HL-60 (cell line): ENCODE results near the gene GRB10.

Source experiments
- DNase-seq, 2 experiments: peaks; one replicate each; pipeline ENCODE4 v3.0.0-alpha.2; 2010 to 2020; ENCODE audit warnings: low read depth in 1 of 2, low spot score in 1 of 2
- H3K27ac ChIP-seq: fragments of 250-450 bp; sonication (Bioruptor Pico); replicated peaks from 2 replicates; pipeline ENCODE4 v1.5.1; 2020; ENCODE audit warnings: mild to moderate bottlenecking, moderate library complexity
- H3K27me3 ChIP-seq: fragments of 250-450 bp; sonication (Bioruptor Pico); 2 replicates; pipeline ENCODE4 v1.5.1; 2021; ENCODE audit warnings: mild to moderate bottlenecking, moderate library complexity; ENCODE audit not compliant: insufficient read depth, poor library complexity, severe bottlenecking
- H3K4me3 ChIP-seq: replicated peaks from 2 replicates; pipeline ENCODE4 v1.5.1; 2011; ENCODE audit warnings: mild to moderate bottlenecking, control low read depth, low read length; ENCODE audit not compliant: insufficient read depth
- CTCF ChIP-seq: IDR thresholded peaks from one replicate; pipeline ENCODE4 v1.5.1; 2011; ENCODE audit warnings: low read length, control low read depth, inconsistent platforms; ENCODE audit not compliant: insufficient read depth
- GABPA ChIP-seq: IDR thresholded peaks from 2 replicates; pipeline ENCODE4 v1.6.1; 2012; ENCODE audit warnings: low read depth
- POLR2AphosphoS5 ChIP-seq: IDR thresholded peaks from 2 replicates; pipeline ENCODE4 v1.6.1; 2012; ENCODE audit warnings: low read depth
- SPI1 ChIP-seq: IDR thresholded peaks from 2 replicates; pipeline ENCODE4 v1.6.1; 2012; ENCODE audit warnings: low read depth, mild to moderate bottlenecking, borderline replicate concordance
- TF ChIP-seq, protein P1 (sequence below): IDR thresholded peaks from 2 replicates; pipeline ENCODE4 v1.6.1; 2012; ENCODE audit warnings: low read depth; ENCODE audit not compliant: insufficient replicate concordance

The GRB10 gene

GRCh38 chr7:50637725-50638643, 144.7 kb downstream of the GRB10 start:
- no peak for TF ChIP-seq POLR2AphosphoS5
- TF ChIP-seq GABPA: no peak
- TF ChIP-seq, protein P1, sequence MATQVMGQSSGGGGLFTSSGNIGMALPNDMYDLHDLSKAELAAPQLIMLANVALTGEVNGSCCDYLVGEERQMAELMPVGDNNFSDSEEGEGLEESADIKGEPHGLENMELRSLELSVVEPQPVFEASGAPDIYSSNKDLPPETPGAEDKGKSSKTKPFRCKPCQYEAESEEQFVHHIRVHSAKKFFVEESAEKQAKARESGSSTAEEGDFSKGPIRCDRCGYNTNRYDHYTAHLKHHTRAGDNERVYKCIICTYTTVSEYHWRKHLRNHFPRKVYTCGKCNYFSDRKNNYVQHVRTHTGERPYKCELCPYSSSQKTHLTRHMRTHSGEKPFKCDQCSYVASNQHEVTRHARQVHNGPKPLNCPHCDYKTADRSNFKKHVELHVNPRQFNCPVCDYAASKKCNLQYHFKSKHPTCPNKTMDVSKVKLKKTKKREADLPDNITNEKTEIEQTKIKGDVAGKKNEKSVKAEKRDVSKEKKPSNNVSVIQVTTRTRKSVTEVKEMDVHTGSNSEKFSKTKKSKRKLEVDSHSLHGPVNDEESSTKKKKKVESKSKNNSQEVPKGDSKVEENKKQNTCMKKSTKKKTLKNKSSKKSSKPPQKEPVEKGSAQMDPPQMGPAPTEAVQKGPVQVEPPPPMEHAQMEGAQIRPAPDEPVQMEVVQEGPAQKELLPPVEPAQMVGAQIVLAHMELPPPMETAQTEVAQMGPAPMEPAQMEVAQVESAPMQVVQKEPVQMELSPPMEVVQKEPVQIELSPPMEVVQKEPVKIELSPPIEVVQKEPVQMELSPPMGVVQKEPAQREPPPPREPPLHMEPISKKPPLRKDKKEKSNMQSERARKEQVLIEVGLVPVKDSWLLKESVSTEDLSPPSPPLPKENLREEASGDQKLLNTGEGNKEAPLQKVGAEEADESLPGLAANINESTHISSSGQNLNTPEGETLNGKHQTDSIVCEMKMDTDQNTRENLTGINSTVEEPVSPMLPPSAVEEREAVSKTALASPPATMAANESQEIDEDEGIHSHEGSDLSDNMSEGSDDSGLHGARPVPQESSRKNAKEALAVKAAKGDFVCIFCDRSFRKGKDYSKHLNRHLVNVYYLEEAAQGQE: no peak
- no peak for TF ChIP-seq SPI1
- no peak for TF ChIP-seq CTCF
- H3K4me3 ChIP-seq: no peak overlapping the region
- no peak overlapping the region for H3K27ac ChIP-seq
- H3K27me3 ChIP-seq: no peaks in the 10 kb centered on the region
- no peak for DNase-seq

- Histone ChIP-seq H3K27ac (no peak overlapping the region), H3K27me3 (no peaks in the 10 kb centered on the region), H3K4me3 (no peak overlapping the region)
- no peak for TF ChIP-seq POLR2AphosphoS5
- DNase-seq: no peak
Observed at GRCh38 chr7:50634378-50634777, 148.3 kb downstream of the GRB10 start.

GRCh38 chr7:50633414-50633710, 149.3 kb downstream of the GRB10 start:
- no peak for TF ChIP-seq POLR2AphosphoS5
- TF ChIP-seq GABPA: no peak
- TF ChIP-seq, protein P1: no peak
- TF ChIP-seq SPI1: no peak
- Histone ChIP-seq H3K27ac (no peak overlapping the region), H3K4me3 (no peak overlapping the region), H3K27me3 (no peaks in the 10 kb centered on the region)
- peak in 1 of 2 experiments; percentile 6 for DNase-seq

DNA sequence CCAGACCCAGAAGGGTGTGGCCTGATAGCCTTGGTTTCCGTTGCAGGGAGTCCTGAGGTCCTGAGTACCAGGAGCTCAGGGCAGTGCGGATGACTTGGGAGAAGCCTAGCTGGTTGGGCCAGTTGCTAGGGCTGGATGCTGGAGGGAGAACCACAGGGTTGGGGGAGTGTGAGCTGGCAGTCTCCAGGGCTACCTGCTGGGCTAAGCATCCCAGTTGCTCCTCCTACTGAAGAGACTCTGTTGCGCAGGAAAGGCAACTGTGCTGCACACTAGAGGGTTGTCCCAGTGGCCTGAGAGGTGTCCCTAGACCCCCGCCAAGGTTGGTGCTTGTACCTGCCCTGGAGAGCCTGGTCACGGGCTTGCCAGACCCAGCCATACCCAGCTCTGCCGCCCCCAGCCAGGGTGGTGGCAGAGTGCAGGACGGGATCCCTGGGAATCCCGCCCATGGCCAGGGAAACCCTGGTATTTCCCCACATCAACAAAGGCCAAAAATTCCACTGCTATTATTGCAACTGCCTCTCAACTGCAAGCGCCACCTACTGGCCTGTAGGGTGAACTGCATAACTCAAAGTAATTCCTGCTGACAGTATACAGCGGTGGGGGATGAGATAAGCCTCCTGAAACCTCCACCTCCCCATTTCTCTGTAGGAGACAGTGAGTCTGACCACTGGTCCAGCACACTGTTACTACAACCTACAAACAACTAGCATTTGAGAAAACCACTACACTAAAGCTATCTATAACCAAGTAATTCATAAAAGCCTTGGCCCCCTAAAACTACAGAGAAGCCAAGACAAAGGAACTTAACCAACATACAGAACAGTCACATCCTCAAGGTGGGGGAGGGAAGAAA, 149.9 kb downstream of the GRB10 start:
- TF ChIP-seq CTCF: peak; percentile 81
- TF ChIP-seq POLR2AphosphoS5: no peak
- no peak for TF ChIP-seq GABPA
- TF ChIP-seq, protein P1: no peak
- TF ChIP-seq SPI1: no peak
- Histone ChIP-seq H3K4me3 (no peak overlapping the region), H3K27me3 (no peaks in the 10 kb centered on the region), H3K27ac (no peak overlapping the region)
- peak in 1 of 2 experiments; percentile 45 for DNase-seq
